GM12878 (cell line): ENCODE results near the gene ISM1. TPM values are rescaled to one million over a fixed set of nuclear protein-coding genes. Genes with fewer than 3 reads are reported as not detected.

ENCODE experiments used
- ATAC-seq: fragments of 200-7000 bp; cut with Tn5 transposase; 3 replicates; pipeline ENCODE4 v1.9.1; 2020; ENCODE audit warnings: mild to moderate bottlenecking, moderate library complexity
- Bru-seq: library from RNA; stranded (reverse); fragments of 400-500 nt; gene quantifications from one replicate; lab custom pipeline; 2021; lab: Mats Ljungman, UMichigan
- BruChase-seq, 2 experiments: library from RNA; stranded (reverse); fragments of 400-500 nt; gene quantifications; one replicate each; lab custom pipeline; 2021; lab: Mats Ljungman, UMichigan
- BruUV-seq: library from RNA; stranded (reverse); fragments of 400-500 nt; replicated peaks from 2 replicates; lab custom pipeline; 2021; lab: Mats Ljungman, UMichigan
- CTCF ChIA-PET: fragments of 300-600 bp; sonication (Branson Sonifier 250); formaldehyde crosslinking; extraction: SDS; loops from one replicate; lab custom pipeline; 2021; ENCODE audit warnings: inconsistent platforms; lab: Yijun Ruan, JAX
- POLR2A ChIA-PET: fragments of 350-600 bp; formaldehyde crosslinking; extraction: SDS; loops from one replicate; lab custom pipeline; 2021; ENCODE audit warnings: inconsistent platforms; lab: Charles Lee
- RAD21 ChIA-PET: fragments of 300-600 bp; sonication (Branson Sonifier 250); formaldehyde crosslinking; loops from one replicate; lab custom pipeline; 2023; ENCODE audit warnings: antibody characterized with exemption; ENCODE audit not compliant: unreplicated experiment; lab: Charles Lee
- SMC1A ChIA-PET: fragments of 300-600 bp; sonication (Branson Sonifier 250); formaldehyde crosslinking; loops from one replicate; lab custom pipeline; 2023; ENCODE audit not compliant: unreplicated experiment, uncharacterized antibody; lab: Charles Lee
- DNase-seq: peaks from one replicate; pipeline ENCODE4 v3.0.0-alpha.2; 2011; ENCODE audit warnings: low read depth, low spot score
- FAIRE-seq: peaks from 3 replicates; lab custom pipeline; 2011; peaks lifted over from hg19 to GRCh38; lab: Jason Lieb, UNC
- H2AFZ ChIP-seq: 2 replicates; pipeline ENCODE4 v1.6.0; 2011; ENCODE audit warnings: low read depth, low read length, control low read depth; ENCODE audit not compliant: control insufficient read depth
- H3K27ac ChIP-seq: 2 replicates; pipeline ENCODE4 v1.5.1; 2011; ENCODE audit warnings: control low read depth; ENCODE audit not compliant: control insufficient read depth, insufficient read depth
- H3K27me3 ChIP-seq, 2 experiments: replicated peaks in 1 of 2; 2 replicates each; pipeline versions ENCODE4 v1.6.0 to v1.6.1; 2011; ENCODE audit warnings: low read length in 1 of 2; ENCODE audit not compliant: control insufficient read depth in 2 of 2, insufficient read depth in 2 of 2
- H3K36me3 ChIP-seq, 2 experiments: 2 replicates each; pipeline ENCODE4 v1.5.1; 2011; ENCODE audit warnings: low read length in 1 of 2; ENCODE audit not compliant: control insufficient read depth in 2 of 2, insufficient read depth in 2 of 2
- H3K4me1 ChIP-seq: 2 replicates; pipeline ENCODE4 v1.6.1; 2011; ENCODE audit warnings: mild to moderate bottlenecking, low read length, moderate library complexity, mixed read lengths; ENCODE audit not compliant: control insufficient read depth, insufficient read depth
- H3K4me2 ChIP-seq: 2 replicates; pipeline ENCODE4 v1.6.0; 2011; ENCODE audit warnings: control low read depth; ENCODE audit not compliant: control insufficient read depth, insufficient read depth
- H3K4me3 ChIP-seq: fragments of 200-600 bp; sonication (generic); 2 replicates; pipeline ENCODE4 v1.5.1; 2016
- H3K79me2 ChIP-seq: 2 replicates; pipeline ENCODE4 v1.6.0; 2011; ENCODE audit warnings: low read length; ENCODE audit not compliant: control insufficient read depth, insufficient read depth
- H3K9ac ChIP-seq: 2 replicates; pipeline ENCODE4 v1.8.0; 2011; ENCODE audit warnings: low read length, control low read depth, mixed read lengths; ENCODE audit not compliant: control insufficient read depth, insufficient read depth
- H3K9me3 ChIP-seq: replicated peaks from 3 replicates; pipeline ENCODE4 v1.5.1; 2011; ENCODE audit warnings: mild to moderate bottlenecking, low read length; ENCODE audit not compliant: control insufficient read depth, insufficient read depth
- H4K20me1 ChIP-seq: 2 replicates; pipeline ENCODE4 v1.6.0; 2011; ENCODE audit not compliant: control insufficient read depth, insufficient read depth
- CEBPZ ChIP-seq: fragments of 150-350 bp; IDR thresholded peaks from 2 replicates; pipeline ENCODE4 v1.6.1; 2016; ENCODE audit warnings: low read depth, low read length
- NFYB ChIP-seq: IDR thresholded peaks from 2 replicates; pipeline ENCODE4 v1.6.1; 2011; ENCODE audit warnings: low read depth, mild to moderate bottlenecking, low read length, improper control_type of control experiment, moderate library complexity; ENCODE audit not compliant: insufficient read depth
- SIN3A ChIP-seq: IDR thresholded peaks from 2 replicates; pipeline ENCODE4 v1.6.1; 2012; ENCODE audit warnings: low read depth, low read length, improper control_type of control experiment
- WGBS: methylation state at CpG from one replicate; pipeline ENCODE4 v1.1.6; 2016; ENCODE audit warnings: low lambda C conversion rate; ENCODE audit not compliant: insufficient replicate concordance, insufficient coverage; ENCODE audit errors: missing lambda C conversion rate; 5-methylcytosine and 5-hydroxymethylcytosine counted together
- in situ Hi-C: fragments of 300-500 bp; cut with MboI; formaldehyde crosslinking; loops from 9 replicates; pipeline ENCODE4 v1.14.3; 2018; ENCODE audit warnings: mixed read lengths
- intact Hi-C: fragments of 100-400 bp; cut with micrococcal nuclease; formaldehyde crosslinking; loops from one replicate; pipeline ENCODE4 v1.14.2; 2022; ENCODE audit not compliant: unreplicated experiment
- long read RNA-seq, 2 experiments: library from polyadenylated mRNA; unstranded; transcript quantifications; one replicate each; pipeline ENCODE4 v2.0.0, GENCODE V29; 2019 to 2020
- polyA minus RNA-seq, 3 experiments: library from RNA; depleted of rRNA, polyadenylated mRNA; stranded (reverse); fragments of >200 nt; gene quantifications; 2 replicates each; pipeline ENCODE4 v1.2.3, GENCODE V29; 2011
- polyA plus RNA-seq, 11 experiments: library from polyadenylated mRNA; depleted of rRNA in 4 of 11; unstranded in 6 of 11; stranded (reverse) in 5 of 11; fragments of >200 nt; fragmentation: Nextera tagmentation in 4 of 11; fragmentation: Illumina TruSeq in 1 of 11; extraction: Ambion mirVana in 4 of 11; extraction: Trizol in 1 of 11; gene quantifications; 1 replicate in 1 of 11; 2 replicates in 10 of 11; pipeline versions ENCODE4 v1.2.1 to v1.2.3, GENCODE V29; 2011 to 2016; ENCODE audit warnings: inconsistent platforms in 2 of 11, missing spikeins in 2 of 11, low read depth in 1 of 11
- total RNA-seq, 4 experiments: library from RNA; depleted of rRNA in 3 of 4; stranded (reverse); fragments of >200 nt in 3 of 4; fragmentation: Illumina TruSeq in 1 of 4; extraction: Trizol in 1 of 4; gene quantifications; 2 replicates each; pipeline versions ENCODE4 v1.2.1 to v1.2.3, GENCODE V29; 2013 to 2021

ISM1 gene
- not detected in 2 replicates for total RNA-seq (2013; cell fraction: nucleolus; rRNA removed)
- not detected in 2 replicates for total RNA-seq (2014; rRNA removed)
- total RNA-seq (2014; rRNA removed; fragmentation: Illumina TruSeq; extraction: Trizol) = not detected in 2 replicates
- total RNA-seq (2021) = not detected in 2 replicates
- polyA plus RNA-seq (2011; ENCODE audit: low read depth) = not detected
- polyA plus RNA-seq (2011; rRNA removed) = 0.03 TPM in 1 of 2 replicates, not detected in the other
- polyA plus RNA-seq (2011; cell fraction: cytosol; rRNA removed) = 0.05 and 0.06 TPM in 2 replicates
- 0.04 TPM in 1 of 2 replicates, not detected in the other for polyA plus RNA-seq (2011; cell fraction: nucleus; rRNA removed)
- polyA plus RNA-seq (2012) = not detected in 2 replicates
- polyA plus RNA-seq (2014; fragmentation: Illumina TruSeq; extraction: Trizol) = 0.01 TPM in 1 of 2 replicates, not detected in the other
- polyA plus RNA-seq (2014; fragmentation: Nextera tagmentation; extraction: Ambion mirVana) = not detected
- polyA plus RNA-seq (2014; rRNA removed) = not detected in 2 replicates
- polyA plus RNA-seq (2016; fragmentation: Nextera tagmentation; extraction: Ambion mirVana) = not detected
- not detected in 2 replicates for polyA minus RNA-seq (2011; rRNA and poly(A)+ RNA removed)
- not detected in 2 replicates for polyA minus RNA-seq (2011; cell fraction: cytosol; rRNA and poly(A)+ RNA removed)
- 0.19 TPM in 1 of 2 replicates, not detected in the other for polyA minus RNA-seq (2011; cell fraction: nucleus; rRNA and poly(A)+ RNA removed)
- percentile 10 among the genes with signal in this experiment for Bru-seq, nascent RNA
- percentile 3 among the genes with signal in this experiment for BruChase-seq, experiment 1, labeled RNA remaining after a 6-hour chase
- BruChase-seq, experiment 2, labeled RNA remaining after a 2-hour chase = percentile 9 among the genes with signal in this experiment
- long read RNA-seq, experiment 1 = 0 reads
- long read RNA-seq, experiment 2, partial matches to known transcripts = 0 of 1 reads
- long read RNA-seq, experiment 2, other reads (novel, unspliced or antisense) = 1 of 1 reads

GRCh38 chr20:13220904-13221297, at the start of gene ISM1:
TSS of gene ISM1 (plus strand) at chr20:13221274. CDS start at chr20:13221777, 503 bp downstream.
- WGBS = under 1% methylated on average over 28 of the region's 39 CpGs
- H3K4me3 ChIP-seq = no peak within 1 kb of the TSS; the same call in 1 of the 2 replicates
- H3K9me3 ChIP-seq = no peaks in the 10 kb centered on the region
- ChIA-PET CTCF (no interaction called here), SMC1A (no interaction called here), POLR2A (no interaction called here), RAD21 (no interaction called here)
- in situ Hi-C loops = no loop called here
- no peak within 1 kb of the TSS for H3K9ac ChIP-seq
- no peak within 1 kb of the TSS; the same call in 1 of the 2 replicates for H2AFZ ChIP-seq
- TF ChIP-seq CEBPZ (no peak), NFYB (no peak), SIN3A (no peak)
- FAIRE-seq = no peak
- peaks cover 9 to 30% of the 10 kb centered on the region in 2 experiments for H3K27me3 ChIP-seq
- intact Hi-C loops = no loop called here
- H3K4me1 ChIP-seq = peaks cover 4% of the 10 kb centered on the region; the same call in 1 of the 2 replicates
- no peaks in the 10 kb centered on the region for H3K79me2 ChIP-seq
- peak within 1 kb of the TSS; percentile 48 for H3K4me2 ChIP-seq
- peak; percentile 54 for ATAC-seq
- no peak for DNase-seq
- no peaks in the 10 kb centered on the region for H4K20me1 ChIP-seq
- BruUV-seq = no TSS peak
- no peak within 1 kb of the TSS for H3K27ac ChIP-seq
- H3K36me3 ChIP-seq = no peaks in the 10 kb centered on the region
